ENCODE measurements around the gene RTN4RL1.

Gene RTN4RL1

DNA sequence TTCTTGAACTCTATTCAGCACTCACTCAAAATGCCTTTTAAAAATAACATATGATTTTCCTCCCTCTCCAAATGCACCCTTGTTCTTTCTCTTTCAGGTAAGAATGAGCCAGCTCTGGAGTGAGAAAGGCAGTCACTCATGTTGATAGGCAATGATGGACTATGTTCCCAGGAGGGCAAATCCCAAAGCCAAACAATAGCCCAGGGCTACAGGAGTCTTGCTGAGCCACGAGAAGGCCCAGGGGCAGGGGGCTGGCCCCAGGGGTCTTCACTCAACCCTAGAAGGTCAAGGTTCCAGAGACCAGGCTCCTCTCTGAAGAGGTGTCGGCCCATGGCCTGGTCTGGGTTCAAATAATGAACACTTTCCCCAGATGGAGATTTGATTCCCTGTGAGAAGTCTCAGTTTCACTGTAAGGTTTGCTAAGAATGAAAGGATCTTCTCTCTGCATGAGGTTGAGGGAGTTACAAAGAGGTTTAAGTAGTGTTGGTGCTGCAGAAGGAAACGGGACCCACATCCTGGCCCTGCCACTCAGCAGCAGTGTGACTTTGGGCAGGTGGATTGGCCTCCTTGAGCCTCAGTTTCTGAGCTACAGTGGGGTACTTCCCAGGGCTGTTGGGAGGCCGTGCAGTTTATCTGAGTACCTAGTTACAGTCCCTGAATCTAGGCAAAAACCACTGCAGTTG is 49.0 kb downstream of the RTN4RL1 start:
- no peak for DNase-seq

DNA sequence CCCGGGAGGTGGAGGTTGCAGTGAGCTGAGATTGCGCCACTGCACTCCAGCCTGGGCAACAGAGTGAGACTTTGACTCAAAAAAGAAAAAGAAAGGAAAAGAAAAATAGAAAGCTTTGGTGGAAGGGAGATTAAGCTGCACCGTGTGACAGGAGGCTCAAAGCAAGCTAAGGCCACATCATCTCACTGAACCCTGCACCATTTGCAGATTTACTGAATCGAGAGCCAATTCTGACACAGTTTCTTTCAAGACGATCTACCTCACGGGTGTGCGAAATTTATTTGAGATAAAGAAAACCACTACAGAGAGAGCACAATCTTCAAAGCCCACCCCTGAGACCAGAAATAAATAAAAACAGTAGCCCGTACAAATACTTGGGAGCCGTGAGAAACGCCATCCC is 49.6 kb downstream of the RTN4RL1 start:
- no peak for DNase-seq

DNA sequence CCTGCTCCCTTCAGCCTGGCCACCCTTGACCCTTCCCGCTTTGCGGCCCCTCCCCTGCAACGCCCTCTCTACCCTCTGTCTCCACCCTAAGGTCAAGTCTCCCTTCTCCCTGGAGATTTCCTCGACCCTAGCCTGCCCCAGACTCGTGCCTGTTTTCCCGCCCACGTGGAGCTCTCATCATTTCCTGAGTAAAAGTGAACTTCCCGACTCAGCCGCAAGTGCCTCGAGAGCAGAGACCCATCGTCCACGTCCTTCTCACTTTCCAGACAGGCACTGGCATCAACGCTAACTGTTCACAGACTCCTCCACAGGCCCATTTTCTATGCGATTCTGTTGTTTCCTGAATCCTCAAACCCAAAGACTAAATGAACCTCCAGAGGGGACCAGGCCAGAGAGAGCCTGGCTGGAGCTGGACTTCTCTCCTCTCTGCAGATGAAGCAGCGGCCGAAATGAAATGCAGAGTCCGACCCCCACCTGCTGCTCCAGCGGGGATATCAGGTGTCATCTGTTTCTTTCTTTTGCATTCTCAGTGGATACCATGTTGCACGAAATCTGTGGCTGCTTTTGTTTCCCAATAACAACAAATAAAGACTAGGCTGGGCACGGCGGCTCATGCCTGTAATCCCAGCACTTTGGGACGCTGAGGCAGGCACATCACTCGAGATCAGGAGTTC is 52.5 kb downstream of the RTN4RL1 start:
- DNase-seq = no peak

GRCh38 chr17:1970843-1971384 is 54.2 kb downstream of the RTN4RL1 start:
- no peak for DNase-seq

GRCh38 chr17:1969712-1970111 is 55.4 kb downstream of the RTN4RL1 start:
- DNase-seq = no peak

DNA sequence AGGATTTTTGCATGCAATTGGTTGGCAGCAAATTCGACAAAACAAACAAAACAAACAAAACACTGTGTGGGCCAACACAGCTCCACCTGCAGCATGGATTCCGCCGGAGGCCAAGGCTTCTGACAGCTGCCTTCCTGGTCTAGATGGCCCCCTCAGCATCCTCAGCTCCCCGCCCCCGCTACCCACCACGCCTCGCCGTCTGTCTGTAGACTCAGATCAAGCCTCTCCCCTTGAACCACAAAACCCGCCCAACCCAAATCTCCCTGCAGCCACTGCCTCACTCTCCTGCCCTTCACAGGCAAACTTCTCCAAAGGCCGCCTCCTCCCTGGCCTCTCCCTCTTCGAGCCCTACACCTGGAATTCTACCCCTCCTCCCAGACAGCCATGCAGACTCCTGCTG is 57.9 kb downstream of the RTN4RL1 start:
- DNase-seq = no peak

DNA sequence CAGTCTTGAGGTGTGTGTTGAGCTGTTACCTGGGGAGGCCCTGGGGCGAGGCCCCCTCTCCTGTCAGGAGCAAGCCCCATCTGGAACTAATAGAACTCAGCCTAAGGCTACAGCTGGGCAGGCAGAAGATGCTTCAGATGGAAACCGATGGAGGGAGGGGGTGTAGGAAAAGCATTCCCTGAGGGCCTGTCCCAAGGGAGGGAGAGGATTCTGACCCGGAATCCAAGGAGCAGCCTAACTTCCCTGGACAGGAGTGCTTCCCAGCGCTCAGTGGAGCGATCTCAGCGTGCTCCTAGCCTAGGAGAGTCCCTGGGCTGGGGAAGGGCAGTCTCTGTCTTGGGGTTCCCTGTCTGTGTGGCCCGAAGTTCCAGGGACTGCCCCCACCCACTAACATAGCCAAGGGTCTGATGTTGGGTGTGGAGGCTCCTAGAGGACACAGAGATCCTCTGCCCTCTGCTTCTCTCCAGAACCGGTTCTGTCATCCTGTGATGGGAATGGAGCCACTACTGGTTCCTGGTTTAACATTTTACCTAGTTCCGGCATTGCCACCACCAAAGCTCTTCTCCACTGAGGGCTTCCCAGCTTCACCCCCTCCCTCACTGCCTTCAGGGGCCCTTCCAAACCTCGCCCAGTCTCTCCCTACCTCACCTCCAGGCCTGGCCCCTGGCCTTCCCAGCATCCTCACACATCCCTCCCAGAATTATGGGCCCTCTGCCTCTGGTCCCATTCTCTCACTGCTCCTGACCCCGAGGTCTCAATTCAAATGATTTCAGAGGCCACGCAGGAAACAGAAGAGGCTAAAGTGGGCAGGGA is 58.7 kb downstream of the RTN4RL1 start:
- peak; percentile 40 for DNase-seq

- DNase-seq = peak; percentile 52
These were observed 59.4 kb downstream of the RTN4RL1 start for GRCh38 chr17:1965556-1966273.

DNA sequence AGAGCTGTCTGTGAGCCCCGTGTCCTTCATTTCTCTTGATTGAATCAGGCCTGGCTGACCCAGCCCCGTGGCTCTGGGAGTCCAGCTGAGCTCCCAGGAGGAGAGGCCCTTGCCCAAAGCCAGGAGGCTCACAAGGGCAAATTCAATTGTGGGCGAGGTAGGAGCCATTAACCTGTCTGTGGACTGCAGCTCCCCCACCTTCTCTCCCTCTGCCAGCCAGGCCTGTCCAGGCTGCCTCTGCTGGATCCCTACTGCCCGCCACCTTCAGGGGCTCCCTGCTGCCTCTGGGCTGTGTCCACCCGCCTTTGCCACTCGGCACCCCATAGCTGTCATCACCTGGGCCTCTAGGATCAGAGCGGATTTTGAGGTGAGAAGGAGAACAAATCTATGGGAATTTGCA is 61.9 kb downstream of the RTN4RL1 start:
- no peak for DNase-seq

- no peak for DNase-seq
These were observed 63.9 kb downstream of the RTN4RL1 start for GRCh38 chr17:1961189-1961588.

- DNase-seq = no peak
These were observed 64.6 kb downstream of the RTN4RL1 start for GRCh38 chr17:1960545-1960912.

- no peak for DNase-seq
These were observed 65.1 kb downstream of the RTN4RL1 start for GRCh38 chr17:1959871-1960544.

DNA sequence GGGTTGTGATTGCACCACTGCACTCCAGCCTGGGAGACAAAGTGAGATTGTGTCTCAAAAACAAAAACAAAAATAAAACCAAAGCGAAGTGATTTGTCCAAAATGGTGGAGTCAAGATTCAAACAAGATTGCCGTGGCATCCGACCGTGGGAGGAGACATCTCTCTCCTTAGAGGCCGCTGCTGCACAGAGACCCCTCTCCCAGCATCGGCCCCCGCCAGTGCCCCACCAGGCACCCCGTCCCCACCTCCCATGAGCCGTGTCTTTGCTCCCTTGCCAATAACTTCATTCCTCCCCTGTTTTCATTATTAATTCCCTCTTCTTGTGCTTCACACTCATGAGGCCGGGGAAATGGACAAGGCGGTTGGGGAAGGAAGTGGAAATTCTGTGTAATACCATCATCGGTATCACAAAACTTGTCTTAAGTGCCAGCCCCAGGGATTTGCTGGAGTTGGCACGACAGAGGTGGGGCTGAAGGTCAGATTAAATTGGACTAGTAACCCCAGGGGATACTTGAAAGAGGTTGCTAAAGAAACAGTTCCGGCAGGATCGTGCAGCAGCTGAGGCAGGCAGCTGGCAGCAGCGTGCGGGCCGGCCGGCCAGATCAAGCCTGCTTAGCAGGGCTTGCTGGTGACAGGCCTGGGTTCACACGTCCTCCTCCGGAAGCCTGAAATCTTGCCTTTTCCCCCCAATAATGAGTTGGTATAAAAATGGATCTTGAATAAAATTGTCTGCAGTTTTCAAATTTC is 66.8 kb downstream of the RTN4RL1 start:
- no peak for DNase-seq

DNA sequence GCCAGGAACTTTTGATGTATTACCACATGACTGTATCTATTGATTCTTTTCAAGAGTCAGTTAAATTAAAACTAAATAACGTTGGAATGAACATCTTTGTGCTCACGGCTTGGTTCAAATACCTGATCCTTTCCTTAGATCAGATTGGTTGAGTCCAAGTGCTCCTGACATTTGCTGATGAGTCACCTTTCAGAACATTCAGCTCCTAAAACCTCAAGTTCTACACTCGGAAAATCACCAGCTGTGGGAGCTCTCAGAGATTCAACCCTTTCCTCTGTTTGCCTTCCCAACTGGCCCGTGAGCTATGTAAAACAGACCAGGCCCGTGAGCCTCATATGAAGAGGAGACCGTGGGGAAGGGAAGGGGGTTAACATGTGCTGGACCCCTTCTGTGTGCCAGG is 68.1 kb downstream of the RTN4RL1 start:
- peak; percentile 36 for DNase-seq

GRCh38 chr17:1956134-1956533 is 69.0 kb downstream of the RTN4RL1 start:
- no peak for DNase-seq

- no peak for DNase-seq
These were observed 71.3 kb downstream of the RTN4RL1 start for GRCh38 chr17:1953831-1954230.

DNA sequence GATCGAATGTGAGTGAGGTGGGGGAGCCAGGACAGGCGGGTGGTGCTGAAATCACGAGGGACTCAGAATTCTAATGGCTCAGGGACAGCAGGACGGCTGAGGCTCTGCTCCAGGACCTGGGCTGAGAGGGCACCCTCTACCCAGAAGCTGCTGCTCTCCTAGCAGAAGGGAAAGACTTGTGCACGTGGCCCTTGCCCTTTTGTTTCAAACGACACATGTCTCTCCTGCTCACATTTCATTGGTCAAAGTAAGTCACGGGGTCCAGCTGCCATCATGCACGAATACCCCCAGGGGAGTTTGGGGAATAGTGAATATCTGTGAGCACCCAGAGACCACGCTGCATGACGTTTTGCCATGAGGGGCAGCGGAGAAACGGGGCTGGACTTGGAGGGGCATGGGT is 73.2 kb downstream of the RTN4RL1 start:
- DNase-seq = no peak

GRCh38 chr17:1949754-1950153 is 75.4 kb downstream of the RTN4RL1 start:
- DNase-seq = no peak

DNA sequence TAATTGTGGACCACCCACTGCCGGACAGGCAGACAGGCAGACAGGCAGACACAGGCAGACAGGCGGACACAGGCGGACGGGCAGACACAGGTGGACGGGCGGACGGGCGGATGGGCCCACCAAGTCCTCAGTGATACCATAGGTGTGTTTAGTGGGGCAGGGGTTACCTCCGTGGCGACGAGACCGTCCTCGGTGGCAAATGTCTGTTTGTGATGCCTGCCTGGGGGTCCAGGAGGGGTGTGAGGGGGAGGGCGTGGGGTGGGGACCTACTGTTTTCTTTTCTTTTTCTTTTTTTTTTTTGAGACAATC is 76.7 kb downstream of the RTN4RL1 start:
- no peak for DNase-seq

DNA sequence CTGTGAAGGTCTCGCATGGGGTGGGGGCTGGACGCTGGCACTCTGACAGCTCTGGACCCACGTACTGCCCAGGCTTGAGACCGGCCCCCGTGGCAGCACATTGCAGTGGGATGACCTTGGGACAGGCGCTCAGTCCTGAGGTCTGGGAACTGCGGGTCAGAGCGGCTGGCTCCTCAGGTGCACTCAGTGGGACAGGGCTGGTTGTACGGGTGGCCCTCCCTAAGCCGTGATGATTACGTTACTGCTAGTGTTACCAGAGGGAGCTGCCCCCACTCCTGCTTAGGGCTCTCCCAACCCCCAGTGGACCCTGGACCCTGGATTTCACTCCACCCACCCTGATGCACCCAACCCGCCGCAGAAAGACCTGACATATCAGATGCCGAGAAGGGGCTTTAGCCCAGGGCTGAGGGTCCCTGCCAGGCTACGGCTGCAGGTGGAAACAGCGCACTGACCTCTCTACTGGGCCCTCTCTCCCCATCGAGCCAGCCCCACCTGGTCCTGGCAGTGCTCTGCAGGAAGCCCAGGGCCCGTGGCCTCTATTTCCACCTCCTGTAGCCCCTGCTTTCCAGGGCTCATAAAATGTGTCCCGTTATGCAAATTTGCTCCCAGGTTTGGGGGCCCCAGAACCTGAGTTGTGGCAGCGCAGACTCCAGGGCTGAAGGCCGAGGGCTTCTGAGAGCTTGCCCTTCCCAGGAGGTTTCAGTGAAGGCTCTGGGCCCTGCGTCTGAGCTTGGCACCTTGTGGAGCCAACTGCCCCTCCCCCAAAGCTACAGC is 77.2 kb downstream of the RTN4RL1 start:
- no peak for DNase-seq

DNA sequence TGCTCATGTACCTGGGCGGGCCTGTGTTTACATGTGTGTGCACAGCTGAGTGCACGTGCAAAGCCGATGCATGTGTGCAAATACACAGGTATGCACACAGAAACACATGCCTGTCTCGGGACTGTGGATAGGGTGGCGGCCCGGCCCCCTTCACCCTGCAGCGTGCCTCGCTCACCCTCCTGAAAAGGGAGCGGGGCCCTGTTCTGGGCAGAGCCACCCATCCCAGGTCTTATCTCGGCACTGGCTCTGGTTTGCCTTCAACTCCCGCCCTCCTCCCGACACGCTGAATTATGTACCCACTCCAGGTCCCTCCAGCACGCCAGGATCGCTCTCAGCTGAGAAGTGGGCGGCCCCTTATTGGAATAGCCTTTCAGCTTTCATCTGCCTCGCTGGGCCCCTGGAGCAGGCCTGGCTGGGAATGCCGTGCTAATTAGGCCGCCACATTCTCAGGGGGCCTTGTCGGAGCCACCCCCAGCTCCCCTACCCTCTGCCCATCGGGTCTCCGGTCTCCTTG is 77.8 kb downstream of the RTN4RL1 start:
- DNase-seq = no peak
